Activated T-helper 17 cell treated with anti-CD3 and anti-CD28 coated beads, Interleukin-2, amount 50 U/mL, for 72 hours (primary cell): ENCODE data around the gene PCDHA5. TPM values are rescaled to one million over a fixed set of nuclear protein-coding genes. Genes with fewer than 3 reads are reported as not detected.
"Not testable (repeated sequence)": the region's sequence is repeated elsewhere in the genome, so short reads cannot be mapped to it uniquely, and the experiment has no call there.

Source experiments
- ATAC-seq: fragments of 150-1000 bp; cut with Tn5 transposase; replicated peaks from 2 replicates; pipeline ENCODE4 v1.10.0; 2021; ENCODE audit warnings: mild to moderate bottlenecking, moderate library complexity
- H3K27ac Mint-ChIP-seq: one replicate; pipeline ENCODE4 v1.8.0; 2022; ENCODE audit warnings: mixed read lengths
- H3K27me3 Mint-ChIP-seq: one replicate; pipeline ENCODE4 v1.8.0; 2022; ENCODE audit warnings: mixed read lengths
- H3K36me3 Mint-ChIP-seq: one replicate; pipeline ENCODE4 v1.8.0; 2022; ENCODE audit warnings: low read depth, mild to moderate bottlenecking, mixed read lengths
- H3K4me1 Mint-ChIP-seq: one replicate; pipeline ENCODE4 v1.8.0; 2022; ENCODE audit warnings: mixed read lengths
- H3K4me3 Mint-ChIP-seq: one replicate; pipeline ENCODE4 v1.8.0; 2022; ENCODE audit warnings: mild to moderate bottlenecking, mixed read lengths
- H3K9me3 Mint-ChIP-seq: one replicate; pipeline ENCODE4 v1.8.0; 2022; ENCODE audit warnings: mixed read lengths
- total RNA-seq, 2 donors: library from RNA; stranded (reverse); gene quantifications; one replicate each; pipeline ENCODE4 v1.2.3, GENCODE V29; 2022

Gene PCDHA5
- not detected for total RNA-seq

GRCh38 chr5:140821375-140822280, at the start of gene PCDHA5:
TSS of gene PCDHA5 (plus strand) at chr5:140821613.
- ATAC-seq, result no peak
- Mint-ChIP-seq H3K4me1 (no peaks in the 10 kb centered on the region), H3K36me3 (no peaks in the 10 kb centered on the region), H3K9me3 (peaks cover 8% of the 10 kb centered on the region), H3K4me3 (no peak within 1 kb of the TSS), H3K27me3 (peaks cover 8% of the 10 kb centered on the region), H3K27ac (no peak within 1 kb of the TSS)

DNA sequence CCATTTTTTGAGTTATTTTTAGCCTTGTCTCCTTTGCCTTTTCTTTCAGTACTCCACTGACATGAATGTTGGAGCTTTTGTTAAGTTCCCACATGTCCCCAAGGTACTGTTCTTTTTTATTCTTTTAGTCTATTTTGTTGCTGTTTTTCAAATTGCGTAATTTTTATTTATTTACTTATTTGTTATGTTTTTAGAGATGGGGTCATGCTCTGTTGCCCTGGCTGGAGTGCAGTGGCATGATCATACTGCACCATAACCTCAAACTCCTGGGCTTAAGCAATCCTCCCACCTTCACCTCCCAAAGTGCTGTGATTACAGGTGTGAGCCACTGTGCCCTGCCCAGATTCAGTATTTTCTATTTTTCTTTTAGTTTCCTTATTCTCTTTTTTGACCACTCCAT, 40.9 kb upstream of the PCDHA5 start:
- no peaks in the 10 kb centered on the region for H3K4me1 Mint-ChIP-seq
- no peak for ATAC-seq
- H3K27ac Mint-ChIP-seq, result no peak overlapping the region
- peaks cover 44% of the 10 kb centered on the region for H3K9me3 Mint-ChIP-seq
- peaks cover 4% of the 10 kb centered on the region for H3K27me3 Mint-ChIP-seq
- H3K4me3 Mint-ChIP-seq, result no peak overlapping the region
- no peaks in the 10 kb centered on the region for H3K36me3 Mint-ChIP-seq

DNA sequence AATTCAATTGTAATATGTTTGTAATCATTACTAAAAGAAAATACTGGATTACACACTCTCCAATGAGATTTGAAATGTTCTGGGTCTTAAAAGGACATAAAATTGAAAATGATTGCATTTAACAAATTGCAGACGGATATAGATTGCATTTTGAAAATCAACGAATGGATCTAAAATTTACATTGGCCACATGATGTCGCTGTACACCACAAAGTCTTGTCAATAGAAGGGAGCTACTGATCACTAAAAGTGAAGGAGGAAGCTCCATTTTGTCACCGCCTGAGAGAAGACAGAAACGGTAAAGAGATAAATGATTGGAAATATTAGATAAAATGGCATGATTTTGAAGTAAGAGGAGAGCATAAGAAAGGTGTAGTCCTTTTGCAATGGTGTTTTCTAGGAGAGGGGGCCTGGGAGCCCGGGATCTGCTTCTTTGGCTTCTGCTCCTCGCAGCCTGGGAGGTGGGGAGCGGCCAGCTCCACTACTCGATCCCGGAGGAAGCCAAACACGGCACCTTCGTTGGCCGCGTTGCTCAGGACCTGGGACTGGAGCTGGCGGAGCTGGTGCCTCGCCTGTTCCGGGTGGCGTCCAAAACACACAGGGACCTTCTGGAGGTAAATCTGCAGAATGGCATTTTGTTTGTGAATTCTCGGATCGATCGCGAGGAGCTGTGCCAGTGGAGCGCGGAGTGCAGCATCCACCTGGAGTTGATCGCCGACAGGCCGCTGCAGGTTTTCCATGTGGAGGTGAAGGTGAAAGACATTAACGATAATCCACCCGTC, 35.3 kb upstream of the PCDHA5 start, which contains the start of gene PCDHA1:
TSS of gene PCDHA1 (plus strand) at position 236 of the 782 bp plus-strand sequence.
- ATAC-seq, result no peak
- H3K4me1 Mint-ChIP-seq, result no peaks in the 10 kb centered on the region
- peaks cover 24% of the 10 kb centered on the region for H3K9me3 Mint-ChIP-seq
- H3K4me3 Mint-ChIP-seq, result no peak within 1 kb of the TSS
- no peak within 1 kb of the TSS for H3K27ac Mint-ChIP-seq
- H3K36me3 Mint-ChIP-seq, result no peaks in the 10 kb centered on the region
- peaks cover 10% of the 10 kb centered on the region for H3K27me3 Mint-ChIP-seq

DNA sequence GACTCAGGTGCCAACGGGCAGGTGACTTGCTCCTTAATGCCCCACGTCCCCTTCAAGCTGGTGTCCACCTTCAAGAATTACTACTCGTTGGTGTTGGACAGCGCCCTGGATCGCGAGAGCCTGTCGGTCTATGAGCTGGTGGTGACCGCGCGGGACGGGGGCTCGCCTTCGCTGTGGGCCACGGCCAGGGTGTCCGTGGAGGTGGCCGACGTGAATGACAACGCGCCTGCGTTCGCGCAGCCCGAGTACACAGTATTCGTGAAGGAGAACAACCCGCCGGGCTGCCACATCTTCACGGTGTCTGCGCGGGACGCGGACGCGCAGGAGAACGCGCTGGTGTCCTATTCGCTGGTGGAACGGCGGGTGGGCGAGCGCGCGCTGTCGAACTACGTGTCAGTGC, 34.0 kb upstream of the PCDHA5 start:
- ATAC-seq, H3K4me1 Mint-ChIP-seq, H3K36me3 Mint-ChIP-seq, H3K4me3 Mint-ChIP-seq, H3K27ac Mint-ChIP-seq: not testable (repeated sequence)
- H3K9me3 Mint-ChIP-seq, result peaks cover 23% of the 10 kb centered on the region
- H3K27me3 Mint-ChIP-seq, result peaks cover 17% of the 10 kb centered on the region

- not testable (repeated sequence) for H3K27ac Mint-ChIP-seq, ATAC-seq, H3K4me3 Mint-ChIP-seq, H3K4me1 Mint-ChIP-seq, H3K36me3 Mint-ChIP-seq
- peaks cover 19% of the 10 kb centered on the region for H3K27me3 Mint-ChIP-seq
- peaks cover 19% of the 10 kb centered on the region for H3K9me3 Mint-ChIP-seq
Measured at GRCh38 chr5:140787849-140788504, 33.4 kb upstream of the PCDHA5 start.

- Mint-ChIP-seq H3K4me1 (no peaks in the 10 kb centered on the region), H3K4me3 (no peak overlapping the region), H3K36me3 (no peaks in the 10 kb centered on the region), H3K27ac (no peak overlapping the region), H3K9me3 (peaks cover 17% of the 10 kb centered on the region), H3K27me3 (peaks cover 21% of the 10 kb centered on the region)
- no peak for ATAC-seq
Measured at GRCh38 chr5:140791089-140791488, 30.3 kb upstream of the PCDHA5 start.

DNA sequence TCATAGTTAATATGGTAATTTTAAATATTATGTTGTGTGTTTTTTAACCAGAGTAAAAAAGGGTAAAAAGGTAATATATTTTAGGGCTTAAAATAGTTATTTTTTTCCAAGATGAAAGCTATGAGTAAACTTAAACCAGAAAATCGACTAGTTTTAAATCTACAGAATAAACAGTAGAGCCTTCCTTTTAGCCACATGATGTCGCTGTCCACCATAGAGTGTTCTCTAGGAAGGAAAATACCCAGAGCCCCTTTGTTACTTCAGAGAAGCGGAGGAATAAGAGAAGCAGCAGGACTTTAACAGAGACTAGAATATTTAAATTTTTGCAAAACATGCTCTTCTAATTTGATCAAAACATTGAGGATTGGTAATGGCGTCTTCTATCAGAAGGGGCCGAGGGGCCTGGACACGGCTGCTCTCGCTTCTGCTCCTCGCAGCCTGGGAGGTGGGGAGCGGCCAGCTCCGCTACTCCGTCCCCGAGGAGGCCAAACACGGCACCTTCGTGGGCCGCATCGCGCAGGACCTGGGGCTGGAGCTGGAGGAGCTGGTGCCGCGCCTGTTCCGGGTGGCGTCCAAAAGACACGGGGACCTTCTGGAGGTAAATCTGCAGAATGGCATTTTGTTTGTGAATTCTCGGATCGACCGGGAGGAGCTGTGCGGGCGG, 26.7 kb upstream of the PCDHA5 start, which contains the start of gene PCDHA2:
TSS of gene PCDHA2 (plus strand) at position 258 of the 664 bp plus-strand sequence.
- H3K36me3 Mint-ChIP-seq, result no peaks in the 10 kb centered on the region
- H3K4me3 Mint-ChIP-seq, result no peak within 1 kb of the TSS
- ATAC-seq, result no peak
- no peaks in the 10 kb centered on the region for H3K4me1 Mint-ChIP-seq
- peaks cover 15% of the 10 kb centered on the region for H3K9me3 Mint-ChIP-seq
- H3K27me3 Mint-ChIP-seq, result peaks cover 18% of the 10 kb centered on the region
- H3K27ac Mint-ChIP-seq, result no peak within 1 kb of the TSS

DNA sequence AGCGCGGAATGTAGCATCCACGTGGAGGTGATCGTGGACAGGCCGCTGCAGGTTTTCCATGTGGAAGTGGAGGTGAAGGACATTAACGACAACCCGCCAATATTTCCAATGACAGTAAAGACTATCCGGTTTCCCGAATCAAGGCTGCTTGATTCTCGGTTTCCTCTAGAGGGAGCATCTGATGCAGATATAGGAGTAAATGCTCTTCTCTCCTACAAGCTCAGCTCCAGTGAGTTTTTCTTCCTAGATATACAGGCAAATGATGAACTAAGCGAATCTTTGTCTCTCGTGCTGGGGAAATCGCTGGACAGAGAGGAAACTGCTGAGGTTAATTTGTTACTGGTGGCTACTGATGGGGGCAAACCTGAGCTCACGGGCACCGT, 26.2 kb upstream of the PCDHA5 start:
- no peaks in the 10 kb centered on the region for H3K4me1 Mint-ChIP-seq
- H3K9me3 Mint-ChIP-seq, result peaks cover 16% of the 10 kb centered on the region
- peaks cover 21% of the 10 kb centered on the region for H3K27me3 Mint-ChIP-seq
- no peak overlapping the region for H3K4me3 Mint-ChIP-seq
- ATAC-seq, result no peak
- no peak overlapping the region for H3K27ac Mint-ChIP-seq
- H3K36me3 Mint-ChIP-seq, result no peaks in the 10 kb centered on the region

GRCh38 chr5:140796072-140796717, 25.2 kb upstream of the PCDHA5 start:
- H3K4me3 Mint-ChIP-seq, ATAC-seq, H3K4me1 Mint-ChIP-seq, H3K36me3 Mint-ChIP-seq, H3K27ac Mint-ChIP-seq: not testable (repeated sequence)
- peaks cover 18% of the 10 kb centered on the region for H3K27me3 Mint-ChIP-seq
- peaks cover 17% of the 10 kb centered on the region for H3K9me3 Mint-ChIP-seq

DNA sequence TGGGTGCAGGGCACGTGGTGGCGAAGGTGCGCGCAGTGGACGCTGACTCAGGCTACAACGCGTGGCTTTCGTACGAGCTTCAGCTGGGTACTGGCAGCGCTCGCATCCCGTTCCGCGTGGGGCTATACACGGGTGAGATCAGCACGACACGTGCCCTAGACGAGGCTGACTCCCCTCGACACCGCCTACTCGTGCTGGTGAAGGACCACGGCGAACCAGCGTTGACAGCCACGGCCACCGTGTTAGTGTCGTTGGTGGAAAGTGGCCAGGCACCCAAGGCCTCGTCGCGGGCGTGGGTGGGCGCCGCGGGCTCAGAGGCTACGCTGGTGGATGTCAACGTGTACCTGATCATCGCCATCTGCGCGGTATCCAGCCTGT, 24.7 kb upstream of the PCDHA5 start:
- H3K27ac Mint-ChIP-seq, result no peak overlapping the region
- no peaks in the 10 kb centered on the region for H3K4me1 Mint-ChIP-seq
- ATAC-seq, result no peak
- no peaks in the 10 kb centered on the region for H3K36me3 Mint-ChIP-seq
- peaks cover 13% of the 10 kb centered on the region for H3K9me3 Mint-ChIP-seq
- no peak overlapping the region for H3K4me3 Mint-ChIP-seq
- H3K27me3 Mint-ChIP-seq, result peaks cover 16% of the 10 kb centered on the region

- Mint-ChIP-seq H3K9me3 (peaks cover 10% of the 10 kb centered on the region), H3K4me3 (no peak within 1 kb of the TSS), H3K27ac (no peak within 1 kb of the TSS), H3K36me3 (no peaks in the 10 kb centered on the region), H3K27me3 (peaks cover 15% of the 10 kb centered on the region), H3K4me1 (no peaks in the 10 kb centered on the region)
- ATAC-seq, result no peak
Measured at GRCh38 chr5:140800816-140801493, 20.5 kb upstream of the PCDHA5 start, which contains the start of gene PCDHA3. TSS of gene PCDHA3 (plus strand) at chr5:140801057.

DNA sequence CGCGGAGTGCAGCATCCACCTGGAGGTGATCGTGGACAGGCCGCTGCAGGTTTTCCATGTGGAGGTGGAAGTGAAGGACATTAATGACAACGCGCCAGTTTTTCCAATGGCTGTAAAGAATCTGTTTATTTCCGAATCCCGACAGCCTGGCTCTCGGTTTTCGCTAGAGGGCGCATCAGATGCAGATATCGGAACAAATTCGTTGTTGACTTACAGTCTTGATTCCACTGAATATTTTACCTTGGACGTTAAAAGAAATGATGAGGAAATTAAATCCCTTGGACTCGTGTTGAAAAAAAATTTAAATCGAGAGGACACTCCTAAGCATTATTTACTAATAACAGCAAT, 19.9 kb upstream of the PCDHA5 start:
- peaks cover 17% of the 10 kb centered on the region for H3K27me3 Mint-ChIP-seq
- ATAC-seq, result no peak
- no peaks in the 10 kb centered on the region for H3K36me3 Mint-ChIP-seq

DNA sequence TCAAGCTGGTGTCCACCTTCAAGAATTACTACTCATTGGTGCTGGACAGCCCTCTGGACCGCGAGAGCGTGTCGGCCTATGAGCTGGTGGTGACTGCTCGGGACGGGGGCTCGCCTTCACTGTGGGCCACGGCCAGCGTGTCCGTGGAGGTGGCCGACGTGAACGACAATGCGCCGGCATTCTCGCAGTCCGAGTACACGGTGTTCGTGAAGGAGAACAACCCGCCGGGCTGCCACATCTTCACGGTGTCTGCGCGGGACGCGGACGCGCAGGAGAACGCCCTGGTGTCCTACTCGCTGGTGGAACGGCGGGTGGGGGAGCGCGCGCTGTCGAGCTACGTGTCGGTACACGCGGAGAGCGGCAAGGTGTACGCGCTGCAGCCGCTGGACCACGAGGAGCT, 19.0 kb upstream of the PCDHA5 start:
- H3K4me3 Mint-ChIP-seq, H3K27ac Mint-ChIP-seq, H3K4me1 Mint-ChIP-seq, H3K36me3 Mint-ChIP-seq, ATAC-seq: not testable (repeated sequence)
- Mint-ChIP-seq H3K27me3 (peaks cover 21% of the 10 kb centered on the region), H3K9me3 (peaks cover 10% of the 10 kb centered on the region)

More for the DNA sequence above, 19.9 kb upstream of the PCDHA5 start:
- H3K4me1 Mint-ChIP-seq, result no peaks in the 10 kb centered on the region
- H3K4me3 Mint-ChIP-seq, result no peak overlapping the region
- peaks cover 10% of the 10 kb centered on the region for H3K9me3 Mint-ChIP-seq
- H3K27ac Mint-ChIP-seq, result no peak overlapping the region
